H9 (cell line): ENCODE data around the gene GPHN. TPM values are rescaled to one million over a fixed set of nuclear protein-coding genes. Genes with fewer than 3 reads are reported as not detected.

Source experiments
- DNase-seq: peaks from one replicate; pipeline ENCODE4 v3.0.0-alpha.2; 2017
- H2AFZ ChIP-seq: one replicate; pipeline ENCODE4 v1.6.1; 2013; ENCODE audit warnings: mild to moderate bottlenecking, low read length, control low read depth, moderate library complexity
- H2AK5ac ChIP-seq: 2 replicates; pipeline ENCODE4 v1.6.1; 2013; ENCODE audit warnings: low read length, control low read depth, mixed read lengths; ENCODE audit not compliant: insufficient read length
- H2BK120ac ChIP-seq: one replicate; pipeline ENCODE4 v1.6.1; 2013; ENCODE audit warnings: low read depth, mild to moderate bottlenecking, low read length, control low read depth, inconsistent platforms; ENCODE audit not compliant: poor library complexity, severe bottlenecking
- H2BK12ac ChIP-seq: 2 replicates; pipeline ENCODE4 v1.6.1; 2013; ENCODE audit warnings: low read length, control low read depth, mixed read lengths, low read depth; ENCODE audit not compliant: insufficient read length
- H2BK15ac ChIP-seq: 2 replicates; pipeline ENCODE4 v1.6.1; 2013; ENCODE audit warnings: low read depth, low read length, control low read depth
- H2BK20ac ChIP-seq: one replicate; pipeline ENCODE4 v1.6.1; 2013; ENCODE audit warnings: low read depth, mild to moderate bottlenecking, low read length, control low read depth, inconsistent platforms; ENCODE audit not compliant: poor library complexity, severe bottlenecking
- H2BK5ac ChIP-seq: 2 replicates; pipeline ENCODE4 v1.6.1; 2013; ENCODE audit warnings: low read length, control low read depth, mixed read lengths; ENCODE audit not compliant: insufficient read length
- H3K14ac ChIP-seq: 2 replicates; pipeline ENCODE4 v1.6.1; 2013; ENCODE audit warnings: low read length, control low read depth; ENCODE audit not compliant: insufficient read depth
- H3K18ac ChIP-seq: 2 replicates; pipeline ENCODE4 v1.6.1; 2013; ENCODE audit warnings: low read depth, mild to moderate bottlenecking, mixed read lengths, low read length, control low read depth; ENCODE audit not compliant: insufficient read length
- H3K23ac ChIP-seq: 2 replicates; pipeline ENCODE4 v1.6.1; 2013; ENCODE audit warnings: low read length, control low read depth, mixed read lengths, low read depth; ENCODE audit not compliant: insufficient read length
- H3K23me2 ChIP-seq: 2 replicates; pipeline ENCODE4 v1.6.1; 2013; ENCODE audit warnings: low read depth, mild to moderate bottlenecking, mixed read lengths, low read length, control low read depth; ENCODE audit not compliant: insufficient read length, poor library complexity, severe bottlenecking
- H3K27ac ChIP-seq: 2 replicates; pipeline ENCODE4 v1.5.1; 2013; ENCODE audit warnings: low read length, control low read depth, mixed read lengths, low read depth; ENCODE audit not compliant: insufficient read length
- H3K27me3 ChIP-seq: 2 replicates; pipeline ENCODE4 v1.6.1; 2013; ENCODE audit warnings: low read length, control low read depth, inconsistent platforms; ENCODE audit not compliant: insufficient read depth
- H3K4ac ChIP-seq: 2 replicates; pipeline ENCODE4 v1.6.1; 2013; ENCODE audit warnings: low read depth, mild to moderate bottlenecking, control low read depth, inconsistent platforms, low read length, moderate library complexity
- H3K4me1 ChIP-seq: 2 replicates; pipeline ENCODE4 v1.6.1; 2013; ENCODE audit warnings: low read length, control low read depth, inconsistent platforms; ENCODE audit not compliant: insufficient read depth
- H3K4me2 ChIP-seq: 2 replicates; pipeline ENCODE4 v1.6.1; 2013; ENCODE audit warnings: low read length, control low read depth, mixed read lengths; ENCODE audit not compliant: insufficient read length, insufficient read depth
- H3K56ac ChIP-seq: 2 replicates; pipeline ENCODE4 v1.6.1; 2013; ENCODE audit warnings: low read depth, mild to moderate bottlenecking, mixed read lengths, low read length, control low read depth; ENCODE audit not compliant: insufficient read length
- H3K79me1 ChIP-seq: 2 replicates; pipeline ENCODE4 v1.6.1; 2013; ENCODE audit warnings: low read depth, mild to moderate bottlenecking, moderate library complexity, low read length, control low read depth, inconsistent platforms; ENCODE audit not compliant: insufficient read depth, poor library complexity, severe bottlenecking
- H3K79me2 ChIP-seq: 2 replicates; pipeline ENCODE4 v1.6.1; 2013; ENCODE audit warnings: low read length, control low read depth, inconsistent platforms; ENCODE audit not compliant: insufficient read depth
- H3K9ac ChIP-seq: 2 replicates; pipeline ENCODE4 v1.6.1; 2013; ENCODE audit warnings: low read length, control low read depth, mixed read lengths; ENCODE audit not compliant: insufficient read length; ENCODE audit errors: extremely low read depth
- H3K9me3 ChIP-seq: one replicate; pipeline ENCODE4 v1.6.1; 2013; ENCODE audit warnings: low read depth, low read length, inconsistent platforms; ENCODE audit not compliant: control insufficient read depth
- H3T11ph ChIP-seq: one replicate; pipeline ENCODE4 v1.6.1; 2013; ENCODE audit warnings: mild to moderate bottlenecking, low read length, control low read depth, inconsistent platforms
- H4K20me1 ChIP-seq: one replicate; pipeline ENCODE4 v1.6.1; 2013; ENCODE audit not compliant: control insufficient read depth, insufficient read length, insufficient read depth
- H4K5ac ChIP-seq: 2 replicates; pipeline ENCODE4 v1.6.1; 2013; ENCODE audit warnings: low read depth, mild to moderate bottlenecking, mixed read lengths, low read length, control low read depth; ENCODE audit not compliant: insufficient read length
- H4K8ac ChIP-seq: replicated peaks from 2 replicates; pipeline ENCODE4 v1.6.1; 2013; ENCODE audit warnings: low read length, control low read depth, mixed read lengths, low read depth; ENCODE audit not compliant: insufficient read length
- H4K91ac ChIP-seq: 2 replicates; pipeline ENCODE4 v1.6.1; 2013; ENCODE audit warnings: low read depth, mild to moderate bottlenecking, moderate library complexity, mixed read lengths, low read length, control low read depth; ENCODE audit not compliant: insufficient read length
- H3K27ac Mint-ChIP-seq, 3 experiments: 2 replicates in 2 of 3; 3 replicates in 1 of 3; pipeline ENCODE4 v1.8.0; 2020 to 2021; ENCODE audit warnings: mixed read lengths in 3 of 3, mild to moderate bottlenecking in 1 of 3, moderate library complexity in 1 of 3
- H3K27me3 Mint-ChIP-seq: 2 replicates; pipeline ENCODE4 v1.8.0; 2021; ENCODE audit warnings: low read depth, mild to moderate bottlenecking, moderate library complexity, mixed read lengths
- H3K36me3 Mint-ChIP-seq, 3 experiments: 2 replicates in 2 of 3; 3 replicates in 1 of 3; pipeline ENCODE4 v1.8.0; 2020 to 2021; ENCODE audit warnings: low read depth in 3 of 3, mixed read lengths in 3 of 3; ENCODE audit not compliant: insufficient read depth in 1 of 3
- H3K4me1 Mint-ChIP-seq, 2 experiments: 2 replicates each; pipeline ENCODE4 v1.8.0; 2020; ENCODE audit warnings: mixed read lengths in 2 of 2
- H3K4me3 Mint-ChIP-seq, 2 experiments: 2 replicates in 1 of 2; 3 replicates in 1 of 2; pipeline ENCODE4 v1.8.0; 2020 to 2021; ENCODE audit warnings: mild to moderate bottlenecking in 2 of 2, mixed read lengths in 2 of 2, moderate library complexity in 1 of 2
- H3K9me3 Mint-ChIP-seq, 2 experiments: 2 replicates in 1 of 2; 3 replicates in 1 of 2; pipeline ENCODE4 v1.8.0; 2020; ENCODE audit warnings: mild to moderate bottlenecking in 2 of 2, mixed read lengths in 2 of 2, moderate library complexity in 1 of 2
- CTCF ChIP-seq: fragments of 200-600 bp; sonication (generic); conservative IDR thresholded peaks from 3 replicates; pipeline ENCODE4 v1.8.0; 2021; ENCODE audit warnings: antibody characterized with exemption, mild to moderate bottlenecking
- WGBS: extraction: QIAGEN DNeasy Blood & Tissue Kit; methylation state at CpG from one replicate; pipeline ENCODE4 v1.1.7; 2013; ENCODE audit warnings: missing lambda C conversion rate, low lambda C conversion rate, mixed read lengths; ENCODE audit not compliant: insufficient read length; ENCODE audit errors: extremely low coverage; 5-methylcytosine and 5-hydroxymethylcytosine counted together
- total RNA-seq: library from RNA; stranded (reverse); gene quantifications from 2 replicates; pipeline ENCODE4 v1.2.1, GENCODE V29; 2021

GPHN gene
- total RNA-seq, 1 experiment from 2014 or later = 16.1 TPM

- Histone ChIP-seq H4K8ac (no peak overlapping the region), H3K23ac (no peak overlapping the region), H3K9ac (no peak overlapping the region), H2BK20ac (no peak overlapping the region), H2BK12ac (no peak overlapping the region), H3K4ac (no peak overlapping the region), H4K5ac (no peak overlapping the region), H2AK5ac (no peak overlapping the region), H3K27me3 (no peaks in the 10 kb centered on the region), H2AFZ (no peak overlapping the region), H2BK5ac (no peak overlapping the region), H3T11ph (no peak overlapping the region), H2BK15ac (no peak overlapping the region), H3K79me2 (no peaks in the 10 kb centered on the region), H4K91ac (no peak overlapping the region), H3K56ac (no peak overlapping the region), H3K4me2 (no peak overlapping the region), H3K23me2 (no peaks in the 10 kb centered on the region), H3K9me3 (no peaks in the 10 kb centered on the region), H3K14ac (no peak overlapping the region), H4K20me1 (no peaks in the 10 kb centered on the region), H3K18ac (no peak overlapping the region), H3K79me1 (no peaks in the 10 kb centered on the region), H3K4me1 (no peaks in the 10 kb centered on the region), H2BK120ac (no peak overlapping the region), H3K27ac (no peak overlapping the region)
- no peak overlapping the region for H3K4me3 Mint-ChIP-seq
- no peak overlapping the region for H3K27ac Mint-ChIP-seq
- no peaks in the 10 kb centered on the region for H3K4me1 Mint-ChIP-seq
- H3K27me3 Mint-ChIP-seq = no peaks in the 10 kb centered on the region
- no peak for DNase-seq
- TF ChIP-seq CTCF = no peak
- no peaks in the 10 kb centered on the region for H3K9me3 Mint-ChIP-seq
- H3K36me3 Mint-ChIP-seq = no peaks in the 10 kb centered on the region
- WGBS = no CpG with 5 or more reads among the region's 2 CpGs
Measured at GRCh38 chr14:67004521-67004920, 496.6 kb downstream of the GPHN start.
